A549 (cell line): ENCODE results near the gene ENTREP1.

Source experiments
- CBX8 ChIP-seq: fragments of 200-600 bp; sonication (generic); IDR thresholded peaks from 2 replicates; pipeline ENCODE4 v1.6.1; 2016
- CHD2 ChIP-seq: fragments of 150-350 bp; IDR thresholded peaks from 2 replicates; pipeline ENCODE4 v1.6.1; 2014; ENCODE audit warnings: low read length; ENCODE audit not compliant: partially characterized antibody
- CTCF ChIP-seq: fragments of >200 bp; sonication (Bioruptor Twin); formaldehyde crosslinking; IDR thresholded peaks from 3 replicates; pipeline ENCODE4 v1.5.1; 2016
- EP300 ChIP-seq, 2 experiments: fragments of >200 bp; sonication (Bioruptor Twin); formaldehyde crosslinking; IDR thresholded peaks; 2 replicates in 1 of 2; 3 replicates in 1 of 2; pipeline ENCODE4 v1.6.1; 2016 to 2017
- HDAC2 ChIP-seq: fragments of 200-600 bp; sonication (generic); IDR thresholded peaks from 2 replicates; pipeline ENCODE4 v1.6.1; 2016
- JUN ChIP-seq, 2 experiments: fragments of >200 bp; sonication (Bioruptor Twin); formaldehyde crosslinking; IDR thresholded peaks; 2 replicates in 1 of 2; 3 replicates in 1 of 2; pipeline ENCODE4 v1.6.1; 2016 to 2017
- MAX ChIP-seq: IDR thresholded peaks from 2 replicates; pipeline ENCODE4 v1.6.1; 2012
- NR3C1 ChIP-seq: fragments of >200 bp; sonication (Bioruptor Twin); formaldehyde crosslinking; IDR thresholded peaks from 3 replicates; pipeline ENCODE4 v1.6.1; 2017
- RAD21 ChIP-seq, 2 experiments: fragments of >200 bp in 1 of 2; sonication (Bioruptor Twin) in 1 of 2; formaldehyde crosslinking in 1 of 2; IDR thresholded peaks in 1 of 2; conservative IDR thresholded peaks in 1 of 2; 2 replicates in 1 of 2; 3 replicates in 1 of 2; pipeline ENCODE4 v1.6.1; 2012 to 2018; ENCODE audit warnings: inconsistent platforms in 1 of 2
- RARB ChIP-seq: fragments of 250-450 bp; sonication (Bioruptor Pico); IDR thresholded peaks from 2 replicates; pipeline ENCODE4 v1.8.0; 2021; ENCODE audit warnings: mild to moderate bottlenecking, moderate library complexity
- SMC3 ChIP-seq: fragments of >200 bp; sonication (Bioruptor Twin); formaldehyde crosslinking; IDR thresholded peaks from 3 replicates; pipeline ENCODE4 v1.6.1; 2018; ENCODE audit warnings: inconsistent platforms

DNA sequence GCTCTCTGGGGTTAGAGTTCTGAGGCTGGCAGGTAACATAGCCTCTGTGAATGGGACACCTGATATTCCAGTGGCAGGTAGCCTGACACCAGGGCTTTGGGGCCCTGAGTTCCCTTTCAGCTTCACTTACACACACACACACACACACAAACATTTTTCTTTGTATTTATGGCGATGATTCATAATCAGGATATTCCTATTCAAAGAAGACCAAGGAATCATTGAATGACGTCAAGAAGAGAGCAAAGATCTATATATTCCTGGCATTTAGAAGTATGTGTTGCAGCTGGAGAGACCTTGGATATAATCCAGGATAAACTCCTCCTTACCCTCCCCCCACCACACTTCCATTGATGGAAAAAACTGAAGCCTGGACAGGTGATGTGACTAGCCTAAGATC, 7.9 kb upstream of the ENTREP1 start:
- TF ChIP-seq CTCF (no peak), HDAC2 (no peak), JUN (IDR thresholded peaks at IDR 0.05) (no peak), SMC3 (no peak), RAD21 (conservative IDR thresholded peaks at IDR 0.05 in 1 of 2, IDR thresholded peaks at IDR 0.05 in 1 of 2) (no peak), NR3C1 (no peak), RARB (no peak), MAX (no peak), CBX8 (no peak), CHD2 (no peak), EP300 (IDR thresholded peaks at IDR 0.05) (no peak)
